CD4-positive, alpha-beta T cell treated with Interleukin-12 subunit alpha and Interleukin-12 subunit beta, for 1 hour (primary cell): ENCODE data around the gene CHGA.

Experiments
- DNase-seq: peaks from one replicate; pipeline ENCODE4 v3.0.0-alpha.2; 2020

Gene CHGA

GRCh38 chr14:92906420-92906819, 16.5 kb upstream of the CHGA start:
- DNase-seq: no peak

- DNase-seq: no peak
These were observed 16.1 kb upstream of the CHGA start for GRCh38 chr14:92906823-92907222.

GRCh38 chr14:92907316-92907911, 15.5 kb upstream of the CHGA start:
- no peak for DNase-seq

GRCh38 chr14:92914087-92914656, 8.8 kb upstream of the CHGA start:
- DNase-seq: peak; percentile 10

- DNase-seq: no peak
These were observed 6.7 kb upstream of the CHGA start for GRCh38 chr14:92916201-92916600.

GRCh38 chr14:92917041-92917940, 5.7 kb upstream of the CHGA start:
- DNase-seq: no peak

GRCh38 chr14:92917956-92918355, 5.0 kb upstream of the CHGA start:
- no peak for DNase-seq

- DNase-seq: no peak
These were observed 2.9 kb upstream of the CHGA start for GRCh38 chr14:92920001-92920400.

- DNase-seq: no peak
These were observed 705 bp upstream of the CHGA start for GRCh38 chr14:92922155-92922735.

- DNase-seq: no peak
These were observed 774 bp downstream of the CHGA start for GRCh38 chr14:92923744-92924103.

GRCh38 chr14:92924247-92924646, 1.3 kb downstream of the CHGA start:
- DNase-seq: no peak

GRCh38 chr14:92925446-92925845, 2.5 kb downstream of the CHGA start:
- no peak for DNase-seq

GRCh38 chr14:92926180-92926845, 3.4 kb downstream of the CHGA start:
- DNase-seq: no peak

- DNase-seq: no peak
These were observed 4.0 kb downstream of the CHGA start for GRCh38 chr14:92926931-92927330.

- DNase-seq: no peak
These were observed 4.7 kb downstream of the CHGA start for GRCh38 chr14:92927349-92928257.

- DNase-seq: no peak
These were observed 5.3 kb downstream of the CHGA start for GRCh38 chr14:92928258-92928629.

GRCh38 chr14:92928961-92929688, 6.2 kb downstream of the CHGA start:
- DNase-seq: no peak

GRCh38 chr14:92929689-92930608, 7.0 kb downstream of the CHGA start:
- DNase-seq: no peak

- no peak for DNase-seq
These were observed 8.0 kb downstream of the CHGA start for GRCh38 chr14:92930737-92931602.
